MCF 10A (cell line): ENCODE results near the gene ZBTB12. TPM values are rescaled to one million over a fixed set of nuclear protein-coding genes. Genes with fewer than 3 reads are reported as not detected.
"Not testable (repeated sequence)": the region's sequence is repeated elsewhere in the genome, so short reads cannot be mapped to it uniquely, and the experiment has no call there.

Experiments
- BruUV-seq: library from RNA; stranded (reverse); fragments of 400-500 nt; replicated peaks from 2 replicates; lab custom pipeline; 2021; lab: Mats Ljungman, UMichigan
- CTCF ChIA-PET: fragments of 300-600 bp; sonication (Branson Sonifier 250); formaldehyde crosslinking; extraction: SDS; loops from one replicate; lab custom pipeline; 2021; ENCODE audit warnings: antibody characterized with exemption, inconsistent platforms; lab: Yijun Ruan, JAX
- POLR2A ChIA-PET: fragments of 300-600, 350-650 bp; sonication (Branson Sonifier 250); formaldehyde crosslinking; extraction: SDS; loops from one replicate; lab custom pipeline; 2020; ENCODE audit warnings: antibody characterized with exemption, inconsistent platforms; lab: Yijun Ruan, JAX
- DNase-seq: peaks from one replicate; pipeline ENCODE4 v3.0.0-alpha.2; 2018; ENCODE audit not compliant: unreplicated experiment
- H3K27ac Mint-ChIP-seq: one replicate; pipeline ENCODE4 v1.8.0; 2022; ENCODE audit warnings: mild to moderate bottlenecking, low read depth, mixed read lengths; ENCODE audit not compliant: unreplicated experiment
- H3K27me3 Mint-ChIP-seq: one replicate; pipeline ENCODE4 v1.8.0; 2022; ENCODE audit warnings: mixed read lengths; ENCODE audit not compliant: insufficient read depth, unreplicated experiment
- H3K36me3 Mint-ChIP-seq: one replicate; pipeline ENCODE4 v1.8.0; 2022; ENCODE audit warnings: mild to moderate bottlenecking, moderate library complexity, mixed read lengths; ENCODE audit not compliant: insufficient read depth, unreplicated experiment
- H3K4me1 Mint-ChIP-seq: one replicate; pipeline ENCODE4 v1.8.0; 2022; ENCODE audit warnings: mixed read lengths; ENCODE audit not compliant: insufficient read depth, unreplicated experiment
- H3K4me3 Mint-ChIP-seq: one replicate; pipeline ENCODE4 v1.8.0; 2022; ENCODE audit warnings: mild to moderate bottlenecking, moderate library complexity, mixed read lengths; ENCODE audit not compliant: unreplicated experiment
- H3K9me3 Mint-ChIP-seq: one replicate; pipeline ENCODE4 v1.8.0; 2022; ENCODE audit warnings: mixed read lengths; ENCODE audit not compliant: unreplicated experiment
- CTCF ChIP-seq: fragments of 200-600 bp; IDR thresholded peaks from one replicate; pipeline ENCODE4 v1.8.0; 2022; ENCODE audit warnings: antibody characterized with exemption, mild to moderate bottlenecking; ENCODE audit not compliant: unreplicated experiment
- intact Hi-C: fragments of 100-400 bp; cut with micrococcal nuclease; formaldehyde crosslinking; loops from 2 replicates; pipeline ENCODE4 v1.14.1; 2022
- total RNA-seq: library from RNA; stranded (reverse); gene quantifications from 2 replicates; pipeline ENCODE4 v1.2.3, GENCODE V29; 2022

The ZBTB12 gene
- total RNA-seq, 1 experiment from 2014 or later = 3.6 TPM

GRCh38 chr6:31858707-31859106 is 43.2 kb downstream of the ZBTB12 start:
- BruUV-seq = no TSS peak
- Mint-ChIP-seq H3K4me1 (peaks cover 10% of the 10 kb centered on the region), H3K27ac (no peak overlapping the region), H3K27me3 (no peaks in the 10 kb centered on the region), H3K9me3 (no peaks in the 10 kb centered on the region), H3K4me3 (no peak overlapping the region), H3K36me3 (peaks cover 40% of the 10 kb centered on the region)
- ChIA-PET CTCF (interaction anchor here (0.6 to 1.2 kb wide), 3 partner anchors 29 to 166 kb away, joined by 3 read pairs; no protein-coding TSS in a partner anchor), POLR2A (interaction anchor here (0.6 kb wide), 2 partner anchors 49 to 316 kb away, joined by 3 to 4 read pairs; no protein-coding TSS in a partner anchor)
- intact Hi-C loops = no loop called here
- no peak for DNase-seq
- no peak for TF ChIP-seq CTCF

GRCh38 chr6:31857774-31858173 is 44.1 kb downstream of the ZBTB12 start:
- H3K4me3 Mint-ChIP-seq, H3K4me1 Mint-ChIP-seq, BruUV-seq, H3K27me3 Mint-ChIP-seq, intact Hi-C loops, H3K9me3 Mint-ChIP-seq, H3K27ac Mint-ChIP-seq, DNase-seq: not testable (repeated sequence)
- peaks cover 39% of the 10 kb centered on the region for H3K36me3 Mint-ChIP-seq
- CTCF ChIA-PET = interaction anchor here (0.5 to 0.6 kb wide), 2 partner anchors 24 to 866 kb away, joined by 3 to 4 read pairs; no protein-coding TSS in a partner anchor
- POLR2A ChIA-PET = interaction anchor here (0.6 to 0.7 kb wide), 2 partner anchors 19 to 50 kb away, joined by 3 to 4 read pairs; no protein-coding TSS in a partner anchor

- intact Hi-C loops = not testable (repeated sequence)
These were observed 49.7 kb downstream of the ZBTB12 start for GRCh38 chr6:31851980-31852718.

GRCh38 chr6:31851485-31851832 is 50.4 kb downstream of the ZBTB12 start:
- no peaks in the 10 kb centered on the region for H3K36me3 Mint-ChIP-seq
- BruUV-seq = no TSS peak
- H3K27ac Mint-ChIP-seq = no peak overlapping the region
- intact Hi-C loops = no loop called here
- H3K4me3 Mint-ChIP-seq = no peak overlapping the region
- DNase-seq = no peak
- no peak for TF ChIP-seq CTCF
- no peaks in the 10 kb centered on the region for H3K9me3 Mint-ChIP-seq
- CTCF ChIA-PET = interaction anchor here (0.6 to 0.9 kb wide), 2 partner anchors 45 to 81 kb away, joined by 3 to 4 read pairs; no protein-coding TSS in a partner anchor
- H3K4me1 Mint-ChIP-seq = no peaks in the 10 kb centered on the region
- POLR2A ChIA-PET = no interaction called here
- no peaks in the 10 kb centered on the region for H3K27me3 Mint-ChIP-seq

More at GRCh38 chr6:31851980-31852718, 49.7 kb downstream of the ZBTB12 start:
- H3K4me3 Mint-ChIP-seq, H3K4me1 Mint-ChIP-seq, H3K9me3 Mint-ChIP-seq, H3K27ac Mint-ChIP-seq, DNase-seq, BruUV-seq, H3K27me3 Mint-ChIP-seq, CTCF ChIA-PET, H3K36me3 Mint-ChIP-seq: not testable (repeated sequence)
- POLR2A ChIA-PET = interaction anchor here (0.6 kb wide), 1 partner anchor 310 kb away, joined by 3 read pairs; no protein-coding TSS in a partner anchor
